Liver (tissue), 9 donors: Measurements from ENCODE around the gene PRSS1. TPM values are rescaled to one million over a fixed set of nuclear protein-coding genes. Genes with fewer than 3 reads are reported as not detected.
"Not testable (repeated sequence)": the region's sequence is repeated elsewhere in the genome, so short reads cannot be mapped to it uniquely, and the experiment has no call there.

Experiments
- DNase-seq: peaks from one replicate; pipeline ENCODE4 v3.0.0-alpha.2; 2017; ENCODE audit warnings: low spot score
- H3K27ac ChIP-seq, 2 donors: one replicate each; pipeline ENCODE4 v1.7.0; 2013; ENCODE audit warnings: inconsistent platforms in 2 of 2, low read length in 2 of 2, control low read depth in 1 of 2, low read depth in 1 of 2, mild to moderate bottlenecking in 1 of 2
- H3K27me3 ChIP-seq, 4 donors: one replicate each; pipeline versions ENCODE4 v1.6.1 to v1.7.0; 2013; ENCODE audit warnings: low read length in 3 of 4, inconsistent platforms in 1 of 4, mild to moderate bottlenecking in 1 of 4, moderate library complexity in 1 of 4; ENCODE audit not compliant: control insufficient read depth in 4 of 4, insufficient read depth in 4 of 4
- H3K36me3 ChIP-seq, 4 donors: one replicate each; pipeline versions ENCODE4 v1.6.1 to v1.7.0; 2013; ENCODE audit warnings: low read length in 3 of 4, mild to moderate bottlenecking in 3 of 4, low read depth in 1 of 4, moderate library complexity in 1 of 4; ENCODE audit not compliant: control insufficient read depth in 4 of 4, insufficient read depth in 3 of 4
- H3K4me1 ChIP-seq, 4 donors: one replicate each; pipeline versions ENCODE4 v1.6.1 to v1.7.0; 2013; ENCODE audit warnings: low read length in 3 of 4, mild to moderate bottlenecking in 3 of 4, moderate library complexity in 1 of 4; ENCODE audit not compliant: control insufficient read depth in 4 of 4, insufficient read depth in 4 of 4
- H3K4me3 ChIP-seq, 3 donors: one replicate each; pipeline versions ENCODE4 v1.6.1 to v1.7.0; 2013; ENCODE audit warnings: low read length in 3 of 3, control low read depth in 1 of 3, low read depth in 1 of 3, mild to moderate bottlenecking in 1 of 3
- H3K9ac ChIP-seq, 2 donors: one replicate each; pipeline ENCODE4 v1.7.0; 2013; ENCODE audit warnings: low read length in 2 of 2, mild to moderate bottlenecking in 2 of 2, moderate library complexity in 2 of 2, control low read depth in 1 of 2, low read depth in 1 of 2
- H3K9me3 ChIP-seq, 4 donors: one replicate each; pipeline versions ENCODE4 v1.6.1 to v1.7.0; 2013; ENCODE audit warnings: low read length in 3 of 4; ENCODE audit not compliant: control insufficient read depth in 4 of 4
- ATF3 ChIP-seq: IDR thresholded peaks from 2 replicates; pipeline ENCODE4 v1.6.1; 2016; ENCODE audit warnings: antibody characterized with exemption
- CTCF ChIP-seq: fragments of 150-350 bp; IDR thresholded peaks from 2 replicates; pipeline ENCODE4 v1.5.1; 2017; ENCODE audit warnings: improper control_type of control experiment, low read depth, low read length; ENCODE audit not compliant: missing input control
- EGR1 ChIP-seq, 2 donors: IDR thresholded peaks; 2 replicates each; pipeline ENCODE4 v1.6.1; 2016 to 2018; ENCODE audit warnings: antibody characterized with exemption in 2 of 2, low read depth in 2 of 2
- FOXA2 ChIP-seq: IDR thresholded peaks from 2 replicates; pipeline ENCODE4 v1.6.1; 2016; ENCODE audit warnings: antibody characterized with exemption
- HNF4A ChIP-seq, 2 donors: conservative IDR thresholded peaks; 2 replicates each; pipeline ENCODE4 v1.6.1; 2016; ENCODE audit warnings: antibody characterized with exemption in 2 of 2, mild to moderate bottlenecking in 2 of 2
- HNF4G ChIP-seq: IDR thresholded peaks from 2 replicates; pipeline ENCODE4 v1.6.1; 2016; ENCODE audit warnings: antibody characterized with exemption
- JUND ChIP-seq, 2 donors: IDR thresholded peaks; 2 replicates each; pipeline ENCODE4 v1.6.1; 2016; ENCODE audit warnings: antibody characterized with exemption in 2 of 2
- NR2F2 ChIP-seq: IDR thresholded peaks from 2 replicates; pipeline ENCODE4 v1.6.1; 2016; ENCODE audit warnings: antibody characterized with exemption
- REST ChIP-seq: IDR thresholded peaks from 2 replicates; pipeline ENCODE4 v1.6.1; 2016; ENCODE audit warnings: antibody characterized with exemption, mild to moderate bottlenecking
- YY1 ChIP-seq: IDR thresholded peaks from 2 replicates; pipeline ENCODE4 v1.6.1; 2016; ENCODE audit warnings: antibody characterized with exemption, mild to moderate bottlenecking
- ZBTB33 ChIP-seq: IDR thresholded peaks from 2 replicates; pipeline ENCODE4 v1.6.1; 2016; ENCODE audit warnings: antibody characterized with exemption
- WGBS: extraction: QIAGEN DNeasy Blood & Tissue Kit; methylation state at CpG from one replicate; pipeline ENCODE4 v1.1.7; 2013; 5-methylcytosine and 5-hydroxymethylcytosine counted together
- polyA plus RNA-seq, 2 donors: library from polyadenylated mRNA; stranded (reverse) in 1 of 2; unstranded in 1 of 2; fragments of 200-250 nt in 1 of 2; fragments of >200 nt in 1 of 2; fragmentation: Nextera tagmentation in 1 of 2; extraction: Ambion mirVana in 1 of 2; gene quantifications; one replicate each; pipeline versions ENCODE4 v1.2.1 to v1.2.3, GENCODE V29; 2013 to 2015
- total RNA-seq, 2 donors: library from RNA; depleted of rRNA; stranded (reverse); fragments of >200 nt; gene quantifications; one replicate each; pipeline ENCODE4 v1.2.3, GENCODE V29; 2014
- donor health status: healthy.
- donor health status: healthy.
- donor health status: healthy.
- donor health status: healthy.
- donor health status: healthy.

Gene PRSS1
- total and polyA plus RNA-seq, 4 donors: not detected

GRCh38 chr7:142740786-142741185, 8.5 kb upstream of the PRSS1 start:
- Histone ChIP-seq H3K36me3 (no peaks in the 10 kb centered on the region), H3K4me1 (no peaks in the 10 kb centered on the region), H3K27ac (no peak overlapping the region), H3K9ac (no peak overlapping the region), H3K4me3 (no peak overlapping the region), H3K9me3 (no peaks in the 10 kb centered on the region), H3K27me3 (no peaks in the 10 kb centered on the region)
- 67% methylated on average over 5 of the region's 5 CpGs for WGBS
- DNase-seq: no peak
- TF ChIP-seq EGR1 (IDR thresholded peaks at IDR 0.05; ENCODE audit: low read depth in 2 of 2): no peak
- TF ChIP-seq ZBTB33: no peak
- TF ChIP-seq HNF4G: no peak
- TF ChIP-seq YY1: no peak
- no peak for TF ChIP-seq ATF3
- no peak for TF ChIP-seq CTCF
- no peak for TF ChIP-seq REST
- TF ChIP-seq HNF4A (conservative IDR thresholded peaks at IDR 0.05): no peak
- TF ChIP-seq JUND (IDR thresholded peaks at IDR 0.05): no peak
- TF ChIP-seq NR2F2: no peak
- no peak for TF ChIP-seq FOXA2

- H3K27ac ChIP-seq, H3K9ac ChIP-seq, H3K36me3 ChIP-seq, DNase-seq, H3K4me1 ChIP-seq, H3K4me3 ChIP-seq, H3K27me3 ChIP-seq, H3K9me3 ChIP-seq: not testable (repeated sequence)
These were observed 7.3 kb upstream of the PRSS1 start for GRCh38 chr7:142741932-142742331.
